Effector CD4-positive, alpha-beta T cell (primary cell): ENCODE measurements around the gene FGD5.

Experiments
- DNase-seq: peaks from one replicate; pipeline ENCODE4 v3.0.0-alpha.2; 2020

The FGD5 gene

GRCh38 chr3:14853271-14853951, 34.6 kb downstream of the FGD5 start:
- no peak for DNase-seq

DNA sequence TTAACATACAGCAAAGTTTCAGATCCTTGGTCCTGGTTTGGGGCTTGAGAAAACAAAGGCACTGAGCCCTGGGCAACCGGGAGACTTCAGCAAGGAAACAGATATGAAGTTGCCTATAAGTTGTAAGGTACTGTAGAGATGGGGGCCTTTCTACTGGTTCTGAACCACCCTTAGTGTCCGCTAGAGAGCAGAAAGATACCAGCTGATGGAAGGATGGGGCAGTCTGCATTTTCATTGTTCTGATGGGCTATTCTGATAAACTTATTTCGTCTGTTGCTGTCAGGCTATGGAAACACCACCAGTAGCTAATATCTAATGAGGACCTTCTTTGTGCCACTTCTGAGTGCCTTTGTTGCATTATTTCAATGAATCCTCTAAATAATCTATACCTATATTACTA, 38.7 kb downstream of the FGD5 start:
- no peak for DNase-seq

DNA sequence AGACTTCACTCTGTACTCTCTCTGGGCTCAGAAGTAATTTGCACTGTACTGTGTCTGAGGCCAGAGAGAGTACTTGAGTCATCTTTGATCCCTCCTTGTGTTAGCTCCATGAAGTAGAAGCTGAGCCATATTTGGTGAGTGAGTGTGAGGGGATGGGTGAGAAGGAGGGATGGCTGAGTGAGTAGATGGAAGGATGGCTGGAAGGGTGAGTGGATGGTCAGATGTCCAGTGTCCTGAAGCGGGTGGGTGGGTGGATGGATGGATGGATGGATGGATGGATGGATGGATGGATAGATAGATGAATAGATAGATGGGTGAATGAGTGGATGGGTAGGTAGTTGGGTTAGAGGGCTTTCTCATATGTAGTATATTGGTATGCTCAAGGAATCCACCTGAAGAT, 39.3 kb downstream of the FGD5 start:
- DNase-seq, result no peak

GRCh38 chr3:14859880-14860279, 41.1 kb downstream of the FGD5 start:
- DNase-seq, result no peak

DNA sequence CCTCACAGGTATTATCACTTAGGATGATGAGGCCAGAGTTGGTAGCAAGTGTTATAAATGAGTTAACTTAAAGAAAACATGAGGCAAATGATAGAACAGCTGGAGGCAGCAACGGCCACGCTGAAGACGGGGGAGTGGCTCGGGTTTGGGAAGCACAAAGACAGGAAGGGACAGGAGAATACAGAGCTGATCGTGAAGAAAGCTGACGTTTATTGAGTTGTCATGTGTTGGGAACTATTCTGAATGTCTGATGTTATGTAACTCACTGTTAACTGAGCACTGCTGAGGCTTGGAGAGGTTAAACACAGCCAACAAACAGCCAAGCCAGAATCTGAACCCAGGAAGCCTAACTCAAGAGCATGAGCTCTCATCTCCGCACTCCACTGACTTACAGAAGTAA, 42.3 kb downstream of the FGD5 start:
- DNase-seq, result no peak

GRCh38 chr3:14861446-14862302, 42.9 kb downstream of the FGD5 start:
- DNase-seq, result no peak

DNA sequence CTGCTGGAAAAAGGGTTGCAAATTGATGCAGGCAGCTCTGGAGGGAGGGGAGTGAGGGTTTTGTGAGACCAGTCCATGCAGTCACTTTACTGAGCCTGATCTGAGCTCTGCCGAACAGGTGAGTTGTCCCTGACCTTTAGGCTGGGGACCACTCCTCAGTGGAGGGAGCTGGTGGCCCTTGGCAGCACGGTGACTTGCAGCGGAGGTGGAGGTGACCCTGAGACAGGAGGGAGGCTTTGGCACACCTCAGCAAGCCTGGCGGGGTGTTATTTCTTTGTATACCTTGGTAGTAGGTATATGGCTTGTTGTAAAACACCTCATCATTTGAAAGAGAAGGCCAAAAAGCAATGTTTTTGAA, 43.5 kb downstream of the FGD5 start:
- DNase-seq, result no peak

DNA sequence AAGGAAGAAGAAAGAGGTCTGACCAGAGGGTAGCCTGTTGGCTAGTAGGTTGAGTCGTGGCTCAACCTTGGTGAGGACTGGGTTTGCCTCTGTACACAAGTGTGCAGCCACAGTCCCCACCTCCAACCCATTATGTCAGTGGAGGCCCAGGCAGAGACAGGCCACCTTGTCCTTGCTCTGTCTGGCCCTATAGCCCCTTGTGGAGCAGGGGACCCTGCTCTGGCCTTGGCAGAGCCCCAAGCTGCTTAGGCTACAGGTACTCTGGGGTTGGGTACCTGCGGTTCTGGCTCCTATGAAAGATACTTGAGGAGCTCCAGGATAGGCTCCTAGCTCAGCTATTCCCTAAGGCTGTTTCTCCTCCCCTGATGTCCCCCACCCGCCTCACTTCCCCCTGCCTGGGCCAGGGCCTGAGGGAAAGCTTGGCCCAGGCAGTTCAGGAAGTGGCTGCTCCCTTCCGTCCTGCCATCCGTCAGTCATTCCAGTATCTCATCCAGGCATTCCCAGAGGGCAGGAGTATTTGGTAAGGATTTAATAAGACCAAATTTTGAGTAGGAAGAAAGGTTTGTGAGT, 44.0 kb downstream of the FGD5 start:
- DNase-seq, result no peak

GRCh38 chr3:14863333-14864100, 44.8 kb downstream of the FGD5 start:
- DNase-seq, result no peak

DNA sequence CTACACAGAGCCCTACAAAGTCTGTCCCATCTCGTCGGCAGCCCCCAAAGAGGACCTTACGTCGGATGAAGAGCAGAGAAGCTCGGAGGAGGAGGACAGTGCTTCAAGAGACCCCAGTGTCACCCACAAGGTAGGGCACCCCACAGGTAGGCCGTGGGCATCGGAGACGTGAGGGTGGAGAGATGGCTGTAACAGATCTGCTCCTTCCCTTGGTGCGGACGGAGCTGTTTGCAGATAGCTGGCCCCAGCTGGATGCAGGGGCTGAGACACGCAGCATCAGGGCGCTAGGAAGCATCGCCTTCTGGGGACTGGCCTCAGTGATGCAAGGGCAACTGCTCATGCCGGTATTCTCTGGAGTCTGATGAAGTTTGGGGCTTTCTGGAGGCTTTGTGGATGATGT, 45.4 kb downstream of the FGD5 start:
- DNase-seq, result no peak

DNA sequence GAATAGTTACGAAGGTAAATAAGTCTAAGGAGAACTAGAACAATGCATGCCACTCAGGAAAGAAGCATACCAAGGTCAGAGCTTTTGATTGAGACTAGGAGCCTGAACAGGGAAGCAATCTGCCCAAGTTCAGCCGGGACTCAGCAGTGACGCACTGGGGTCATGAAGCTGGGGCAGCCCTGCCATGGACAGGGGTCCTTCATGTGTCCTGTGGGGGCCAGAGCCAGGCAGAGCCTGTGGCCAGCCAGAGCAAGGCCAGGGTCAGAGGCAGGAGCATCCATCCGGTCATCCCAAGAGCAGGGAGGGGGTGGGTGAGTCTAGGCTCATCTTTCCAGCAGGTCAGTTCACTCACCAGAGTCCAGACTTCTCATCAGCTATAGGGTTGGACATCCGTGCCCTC, 47.9 kb downstream of the FGD5 start:
- DNase-seq, result no peak

GRCh38 chr3:14867936-14868570, 49.3 kb downstream of the FGD5 start:
- no peak for DNase-seq

GRCh38 chr3:14869917-14870782, 51.4 kb downstream of the FGD5 start:
- no peak for DNase-seq

DNA sequence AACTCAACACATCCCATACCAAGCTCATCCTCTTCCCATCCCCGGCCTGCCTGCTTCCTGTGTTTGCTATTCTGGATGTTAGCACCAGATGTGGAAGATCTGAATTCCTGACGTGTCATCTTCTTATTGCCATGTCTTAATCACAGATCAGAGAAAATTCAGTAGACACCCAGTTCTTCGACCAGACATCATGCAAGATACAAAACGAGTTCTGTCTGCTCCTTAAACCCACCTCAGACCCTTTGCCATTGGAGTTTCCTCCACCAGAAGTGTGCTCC, 52.0 kb downstream of the FGD5 start:
- DNase-seq, result no peak

- DNase-seq, result no peak
These were observed 52.9 kb downstream of the FGD5 start for GRCh38 chr3:14871456-14872200.

GRCh38 chr3:14872706-14873105, 53.9 kb downstream of the FGD5 start:
- DNase-seq, result no peak

DNA sequence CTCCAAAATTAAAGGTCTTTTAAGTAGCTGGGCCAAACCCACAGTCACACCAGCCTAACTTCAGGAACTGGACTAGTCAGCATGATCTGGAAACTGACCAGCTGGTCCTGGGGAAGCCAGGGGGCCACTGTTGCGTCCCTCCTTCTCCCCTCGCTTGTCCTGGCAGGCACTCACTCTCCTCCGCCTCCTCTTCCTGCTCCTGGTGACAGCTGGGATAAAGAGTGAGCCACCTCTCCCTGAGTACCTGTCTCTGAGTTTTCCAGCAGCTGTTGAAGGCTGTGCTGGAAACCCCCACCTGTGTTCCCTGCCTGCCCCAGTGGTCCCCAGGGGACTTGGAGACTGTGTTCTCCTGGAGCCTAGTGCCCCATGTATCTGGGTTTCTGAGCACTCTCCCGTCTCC, 56.0 kb downstream of the FGD5 start:
- no peak for DNase-seq

DNA sequence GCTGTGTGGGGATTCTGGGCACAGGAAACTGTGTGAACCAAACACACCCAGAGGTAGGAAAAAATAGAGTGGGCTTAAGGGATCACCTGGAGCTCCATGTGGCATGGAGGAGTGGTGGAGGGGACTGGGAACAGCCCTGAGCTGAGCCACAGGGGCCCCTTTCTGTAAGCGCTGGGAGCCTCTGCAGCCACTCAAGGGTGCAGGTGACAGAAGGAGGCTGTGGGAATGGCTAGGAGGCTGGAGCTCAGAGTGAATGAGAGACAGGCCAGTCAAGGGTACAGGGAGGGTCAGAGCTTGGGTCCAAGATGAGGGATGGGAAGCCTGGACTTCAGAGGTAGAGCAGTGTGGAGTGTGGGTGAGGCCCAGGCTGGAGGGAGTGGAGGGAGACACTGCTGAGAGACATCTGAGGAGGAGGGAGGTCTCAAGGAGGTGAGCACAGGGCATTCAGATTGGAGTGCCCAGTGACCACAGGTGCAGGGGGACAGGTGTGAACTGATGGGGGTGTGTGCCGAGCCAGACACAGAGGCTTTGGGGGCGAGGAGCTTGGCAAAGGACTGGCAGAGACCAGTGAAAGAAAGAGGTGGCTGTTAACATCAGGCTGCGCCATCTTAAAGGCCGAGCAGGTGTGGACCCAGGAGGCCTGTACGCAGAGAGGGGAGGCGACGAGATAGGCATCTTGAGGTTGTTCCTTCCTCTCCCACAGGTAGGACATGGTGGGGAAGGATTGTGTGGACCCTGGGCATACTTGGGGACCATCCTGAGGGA, 56.8 kb downstream of the FGD5 start:
- no peak for DNase-seq

- DNase-seq, result no peak
These were observed 58.2 kb downstream of the FGD5 start for GRCh38 chr3:14876921-14877333.

DNA sequence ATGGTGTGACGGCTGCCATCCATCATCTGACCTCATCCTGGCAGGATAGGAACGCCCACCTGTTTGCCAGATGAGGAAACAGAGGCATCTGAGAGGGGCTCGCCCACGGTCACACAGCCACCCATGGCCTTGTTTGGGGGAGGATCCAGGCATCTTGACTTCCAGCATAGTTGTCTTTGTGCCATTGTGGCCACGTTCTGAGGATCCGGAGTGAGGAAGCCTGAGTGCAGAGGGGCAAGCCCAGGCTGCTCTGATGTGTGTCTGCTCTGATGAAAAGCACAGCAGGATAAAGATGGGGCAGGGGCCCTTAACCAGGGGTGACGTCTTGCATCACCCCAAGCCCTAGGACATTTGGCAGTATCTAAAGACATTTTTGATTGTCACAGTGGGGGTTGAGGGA, 58.7 kb downstream of the FGD5 start:
- no peak for DNase-seq
